Karpas-422 (cell line): ENCODE results near the gene PHF12. TPM values are rescaled to one million over a fixed set of nuclear protein-coding genes. Genes with fewer than 3 reads are reported as not detected.

Source experiments
- DNase-seq: peaks from one replicate; pipeline ENCODE4 v3.0.0-alpha.2; 2015
- H2AFZ ChIP-seq: fragments of 200-600 bp; sonication (generic); 2 replicates; pipeline ENCODE4 v1.6.1; 2014; ENCODE audit warnings: antibody characterized with exemption, low read length, mixed read lengths
- H3K27ac ChIP-seq: fragments of 200-600 bp; sonication (generic); 2 replicates; pipeline ENCODE4 v1.5.1; 2014; ENCODE audit warnings: mild to moderate bottlenecking, low read length, moderate library complexity
- H3K27me3 ChIP-seq: fragments of 200-600 bp; sonication (generic); 2 replicates; pipeline ENCODE4 v1.6.1; 2014; ENCODE audit warnings: low read length, mixed read lengths
- H3K36me3 ChIP-seq: fragments of 200-600 bp; sonication (generic); 2 replicates; pipeline ENCODE4 v1.6.1; 2014; ENCODE audit warnings: low read length, mixed read lengths; ENCODE audit not compliant: insufficient read depth
- H3K4me1 ChIP-seq: fragments of 200-600 bp; sonication (generic); 2 replicates; pipeline ENCODE4 v1.6.1; 2014; ENCODE audit warnings: mild to moderate bottlenecking, low read length, mixed read lengths
- H3K4me2 ChIP-seq: fragments of 200-600 bp; sonication (generic); 2 replicates; pipeline ENCODE4 v1.6.1; 2014; ENCODE audit warnings: low read length, low read depth, mild to moderate bottlenecking; ENCODE audit not compliant: poor library complexity, severe bottlenecking
- H3K4me3 ChIP-seq: fragments of 200-600 bp; sonication (generic); 2 replicates; pipeline ENCODE4 v1.5.1; 2014; ENCODE audit warnings: mild to moderate bottlenecking, antibody characterized with exemption, low read length, mixed read lengths
- H3K79me2 ChIP-seq: fragments of 200-600 bp; sonication (generic); 2 replicates; pipeline ENCODE4 v1.6.1; 2014; ENCODE audit warnings: mild to moderate bottlenecking, low read length, mixed read lengths
- H3K9ac ChIP-seq: fragments of 200-600 bp; sonication (generic); 2 replicates; pipeline ENCODE4 v1.6.0; 2014; ENCODE audit warnings: low read length
- H3K9me2 ChIP-seq: fragments of 200-600 bp; sonication (generic), shearing (Covaris generic); replicated peaks from 2 replicates; pipeline ENCODE4 v1.6.0; 2014; ENCODE audit warnings: mild to moderate bottlenecking, low read length, moderate library complexity; ENCODE audit not compliant: insufficient read depth
- H3K9me3 ChIP-seq: fragments of 300-700, 200-600 bp; sonication (generic); 2 replicates; pipeline ENCODE4 v1.6.1; 2014; ENCODE audit warnings: low read length, mixed read lengths
- H4K20me1 ChIP-seq: fragments of 200-600 bp; sonication (generic); 2 replicates; pipeline ENCODE4 v1.6.1; 2014; ENCODE audit warnings: mild to moderate bottlenecking, antibody characterized with exemption, low read length, low read depth; ENCODE audit not compliant: insufficient read depth
- total RNA-seq: library from RNA; depleted of rRNA; stranded (reverse); fragments of >200 nt; shearing (Covaris generic); gene quantifications from 2 replicates; pipeline ENCODE4 v1.2.3, GENCODE V29; 2014; ENCODE audit warnings: low replicate concordance

Gene PHF12
- total RNA-seq, 1 experiment from 2014 or later: 38.3 TPM

- peaks cover 6% of the 10 kb centered on the region for H3K4me1 ChIP-seq
- no peaks in the 10 kb centered on the region for H3K27me3 ChIP-seq
- H3K4me2 ChIP-seq: no peak overlapping the region
- no peak for DNase-seq
- H3K4me3 ChIP-seq: no peak overlapping the region
- no peaks in the 10 kb centered on the region for H3K79me2 ChIP-seq
- H3K9me3 ChIP-seq: no peaks in the 10 kb centered on the region
- no peak overlapping the region for H2AFZ ChIP-seq
- H3K27ac ChIP-seq: no peak overlapping the region
- no peaks in the 10 kb centered on the region for H4K20me1 ChIP-seq
- no peaks in the 10 kb centered on the region for H3K36me3 ChIP-seq
- H3K9ac ChIP-seq: no peak overlapping the region
- no peaks in the 10 kb centered on the region for H3K9me2 ChIP-seq
Measured at GRCh38 chr17:28992185-28992584, 40.9 kb upstream of the PHF12 start.

- H3K4me3 ChIP-seq: no peak overlapping the region
- no peaks in the 10 kb centered on the region for H3K27me3 ChIP-seq
- no peak overlapping the region for H3K9ac ChIP-seq
- H3K9me2 ChIP-seq: no peaks in the 10 kb centered on the region
- no peaks in the 10 kb centered on the region for H4K20me1 ChIP-seq
- no peaks in the 10 kb centered on the region for H3K9me3 ChIP-seq
- no peak overlapping the region for H3K27ac ChIP-seq
- DNase-seq: no peak
- peaks cover 6% of the 10 kb centered on the region for H3K4me1 ChIP-seq
- no peaks in the 10 kb centered on the region for H3K79me2 ChIP-seq
- no peak overlapping the region for H2AFZ ChIP-seq
- no peak overlapping the region for H3K4me2 ChIP-seq
- H3K36me3 ChIP-seq: no peaks in the 10 kb centered on the region
Measured at GRCh38 chr17:28991779-28992178, 40.5 kb upstream of the PHF12 start.

- Histone ChIP-seq H3K36me3 (no peaks in the 10 kb centered on the region), H3K9me3 (no peaks in the 10 kb centered on the region), H2AFZ (no peak overlapping the region), H3K27me3 (no peaks in the 10 kb centered on the region), H3K79me2 (no peaks in the 10 kb centered on the region), H3K4me1 (peaks cover 6% of the 10 kb centered on the region), H3K9me2 (no peaks in the 10 kb centered on the region), H4K20me1 (no peaks in the 10 kb centered on the region), H3K9ac (no peak overlapping the region), H3K4me3 (no peak overlapping the region), H3K27ac (no peak overlapping the region), H3K4me2 (no peak overlapping the region)
- no peak for DNase-seq
Measured at GRCh38 chr17:28989028-28989427, 37.7 kb upstream of the PHF12 start.

DNA sequence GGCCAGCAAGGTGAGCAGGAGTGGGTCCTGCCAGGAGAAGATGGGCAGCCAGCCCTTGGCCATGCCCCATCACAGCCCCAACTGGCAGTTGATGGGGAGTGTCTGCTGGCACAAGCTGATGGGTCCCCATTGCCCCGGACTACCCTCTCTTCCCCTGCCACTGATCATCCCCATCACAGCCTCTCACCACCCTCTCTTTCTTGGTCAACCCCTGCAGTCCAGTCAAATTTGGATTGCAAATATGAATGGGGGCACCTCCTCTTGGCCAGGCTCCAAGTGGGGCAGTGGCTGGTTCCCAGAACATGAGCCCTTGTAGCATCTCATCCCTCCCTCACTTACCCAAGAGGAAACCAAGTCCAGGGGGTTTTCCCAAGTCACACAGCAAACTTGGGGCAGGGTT, 37.2 kb upstream of the PHF12 start:
- Histone ChIP-seq H3K4me2 (no peak overlapping the region), H4K20me1 (no peaks in the 10 kb centered on the region), H3K9me3 (no peaks in the 10 kb centered on the region), H3K27me3 (no peaks in the 10 kb centered on the region), H3K9me2 (no peaks in the 10 kb centered on the region), H2AFZ (no peak overlapping the region), H3K36me3 (no peaks in the 10 kb centered on the region), H3K27ac (no peak overlapping the region), H3K4me1 (peaks cover 6% of the 10 kb centered on the region), H3K9ac (no peak overlapping the region), H3K4me3 (no peak overlapping the region), H3K79me2 (no peaks in the 10 kb centered on the region)
- DNase-seq: no peak

- Histone ChIP-seq H3K27me3 (no peaks in the 10 kb centered on the region), H3K9me3 (no peaks in the 10 kb centered on the region), H3K27ac (no peak overlapping the region), H3K79me2 (no peaks in the 10 kb centered on the region), H4K20me1 (no peaks in the 10 kb centered on the region), H3K9ac (no peak overlapping the region), H3K4me1 (peaks cover 6% of the 10 kb centered on the region), H3K9me2 (no peaks in the 10 kb centered on the region), H3K4me2 (no peak overlapping the region), H3K36me3 (no peaks in the 10 kb centered on the region), H3K4me3 (no peak overlapping the region), H2AFZ (no peak overlapping the region)
- no peak for DNase-seq
Measured at GRCh38 chr17:28986714-28987655, 35.7 kb upstream of the PHF12 start.

- no peaks in the 10 kb centered on the region for H3K36me3 ChIP-seq
- H3K79me2 ChIP-seq: no peaks in the 10 kb centered on the region
- no peak overlapping the region for H3K9ac ChIP-seq
- no peak for DNase-seq
- peaks cover 6% of the 10 kb centered on the region for H3K4me1 ChIP-seq
- H3K27me3 ChIP-seq: no peaks in the 10 kb centered on the region
- H2AFZ ChIP-seq: no peak overlapping the region
- H4K20me1 ChIP-seq: no peaks in the 10 kb centered on the region
- no peak overlapping the region for H3K4me2 ChIP-seq
- no peaks in the 10 kb centered on the region for H3K9me3 ChIP-seq
- no peak overlapping the region for H3K4me3 ChIP-seq
- no peak overlapping the region for H3K27ac ChIP-seq
- H3K9me2 ChIP-seq: no peaks in the 10 kb centered on the region
Measured at GRCh38 chr17:28985950-28986713, 34.8 kb upstream of the PHF12 start.

- Histone ChIP-seq H2AFZ (no peak overlapping the region), H3K79me2 (no peaks in the 10 kb centered on the region), H3K4me2 (no peak overlapping the region), H3K9me2 (no peaks in the 10 kb centered on the region), H3K27ac (no peak overlapping the region), H3K27me3 (no peaks in the 10 kb centered on the region), H3K36me3 (no peaks in the 10 kb centered on the region), H3K4me1 (peaks cover 3% of the 10 kb centered on the region), H3K9me3 (no peaks in the 10 kb centered on the region), H3K4me3 (no peak overlapping the region), H3K9ac (no peak overlapping the region), H4K20me1 (no peaks in the 10 kb centered on the region)
- DNase-seq: no peak
Measured at GRCh38 chr17:28983286-28984230, 32.2 kb upstream of the PHF12 start.
